Suprapubic skin (tissue), 4 donors: ENCODE measurements around the gene GPR148. TPM values are rescaled to one million over a fixed set of nuclear protein-coding genes. Genes with fewer than 3 reads are reported as not detected.

Experiments used
- DNase-seq, 2 donors: peaks; one replicate each; pipeline ENCODE4 v3.0.0-alpha.2; 2019; ENCODE audit warnings: low spot score in 2 of 2
- H3K27ac ChIP-seq: fragments of 200-600 bp; sonication (generic); one replicate; pipeline ENCODE4 v1.5.1; 2019
- H3K27me3 ChIP-seq: fragments of 200-600 bp; sonication (generic); one replicate; pipeline ENCODE4 v1.5.1; 2019
- H3K36me3 ChIP-seq: fragments of 200-600 bp; sonication (generic); one replicate; pipeline ENCODE4 v1.5.1; 2019
- H3K4me1 ChIP-seq: fragments of 200-600 bp; sonication (generic); one replicate; pipeline ENCODE4 v1.5.1; 2019
- H3K4me3 ChIP-seq: fragments of 200-600 bp; sonication (generic); one replicate; pipeline ENCODE4 v1.5.1; 2019; ENCODE audit warnings: mild to moderate bottlenecking
- H3K9me3 ChIP-seq: fragments of 200-600 bp; sonication (generic); one replicate; pipeline ENCODE4 v1.5.1; 2019
- EP300 ChIP-seq: sonication (generic); formaldehyde crosslinking; IDR thresholded peaks from one replicate; pipeline ENCODE4 v1.6.1; 2017; ENCODE audit warnings: antibody characterized with exemption
- POLR2A ChIP-seq, 2 donors: fragments of 450-650 bp; IDR thresholded peaks; one replicate each; pipeline ENCODE4 v1.6.1; 2017; ENCODE audit warnings: antibody characterized with exemption in 2 of 2, mild to moderate bottlenecking in 2 of 2, moderate library complexity in 2 of 2
- POLR2AphosphoS5 ChIP-seq, 3 donors: sonication (generic); formaldehyde crosslinking; IDR thresholded peaks; one replicate each; pipeline ENCODE4 v1.6.1; 2017; ENCODE audit warnings: antibody characterized with exemption in 3 of 3
- WGBS: methylation state at CpG from one replicate; pipeline ENCODE4 v1.1.5; 2018; 5-methylcytosine and 5-hydroxymethylcytosine counted together
- total RNA-seq, 4 donors: library from RNA; depleted of rRNA; stranded (reverse); fragments of >200 nt; gene quantifications; one replicate each; pipeline ENCODE4 v1.1.0, GENCODE V29; 2016
- TF ChIP-seq, protein P1 (sequence below), 2 donors: fragments of 200-600 bp in 1 of 2; fragments of 450-650 bp in 1 of 2; sonication (generic) in 1 of 2; IDR thresholded peaks; one replicate each; pipeline ENCODE4 v1.5.1; 2016 to 2019; ENCODE audit warnings: antibody characterized with exemption in 2 of 2, mild to moderate bottlenecking in 1 of 2, moderate library complexity in 1 of 2

Gene GPR148
- total RNA-seq, 4 donors from 2014 or later = not detected

DNA sequence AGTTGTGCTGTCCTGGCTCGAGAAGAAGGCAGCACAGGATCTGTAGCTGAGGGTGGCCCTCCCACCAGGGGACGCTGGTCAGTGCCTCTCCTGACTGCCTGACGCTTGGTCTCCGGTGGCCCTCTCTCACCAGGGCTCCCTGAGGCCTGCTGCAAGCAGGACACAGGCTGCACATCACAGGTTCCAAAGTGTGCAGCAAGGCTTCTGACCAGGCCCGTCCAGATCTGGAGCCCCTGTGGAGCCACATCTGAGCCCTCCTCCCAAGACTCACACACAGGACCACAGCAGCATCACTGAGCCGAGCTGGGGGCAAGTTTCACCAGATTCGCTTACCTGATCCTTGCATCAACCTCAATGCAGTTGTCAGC is 38.5 kb downstream of the GPR148 start:
- H3K36me3 ChIP-seq = no peaks in the 10 kb centered on the region
- no peak overlapping the region for H3K27ac ChIP-seq
- 91% methylated on average over 4 of the region's 7 CpGs for WGBS
- H3K27me3 ChIP-seq = peaks cover 16% of the 10 kb centered on the region
- H3K4me1 ChIP-seq = no peaks in the 10 kb centered on the region
- TF ChIP-seq EP300 (no peak), POLR2AphosphoS5 (IDR thresholded peaks at IDR 0.05) (no peak), POLR2A (IDR thresholded peaks at IDR 0.05) (no peak)
- TF ChIP-seq, protein P1, sequence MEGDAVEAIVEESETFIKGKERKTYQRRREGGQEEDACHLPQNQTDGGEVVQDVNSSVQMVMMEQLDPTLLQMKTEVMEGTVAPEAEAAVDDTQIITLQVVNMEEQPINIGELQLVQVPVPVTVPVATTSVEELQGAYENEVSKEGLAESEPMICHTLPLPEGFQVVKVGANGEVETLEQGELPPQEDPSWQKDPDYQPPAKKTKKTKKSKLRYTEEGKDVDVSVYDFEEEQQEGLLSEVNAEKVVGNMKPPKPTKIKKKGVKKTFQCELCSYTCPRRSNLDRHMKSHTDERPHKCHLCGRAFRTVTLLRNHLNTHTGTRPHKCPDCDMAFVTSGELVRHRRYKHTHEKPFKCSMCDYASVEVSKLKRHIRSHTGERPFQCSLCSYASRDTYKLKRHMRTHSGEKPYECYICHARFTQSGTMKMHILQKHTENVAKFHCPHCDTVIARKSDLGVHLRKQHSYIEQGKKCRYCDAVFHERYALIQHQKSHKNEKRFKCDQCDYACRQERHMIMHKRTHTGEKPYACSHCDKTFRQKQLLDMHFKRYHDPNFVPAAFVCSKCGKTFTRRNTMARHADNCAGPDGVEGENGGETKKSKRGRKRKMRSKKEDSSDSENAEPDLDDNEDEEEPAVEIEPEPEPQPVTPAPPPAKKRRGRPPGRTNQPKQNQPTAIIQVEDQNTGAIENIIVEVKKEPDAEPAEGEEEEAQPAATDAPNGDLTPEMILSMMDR (IDR thresholded peaks at IDR 0.05) = no peak
- H3K9me3 ChIP-seq = no peaks in the 10 kb centered on the region
- no peak for DNase-seq
- no peak overlapping the region for H3K4me3 ChIP-seq

DNA sequence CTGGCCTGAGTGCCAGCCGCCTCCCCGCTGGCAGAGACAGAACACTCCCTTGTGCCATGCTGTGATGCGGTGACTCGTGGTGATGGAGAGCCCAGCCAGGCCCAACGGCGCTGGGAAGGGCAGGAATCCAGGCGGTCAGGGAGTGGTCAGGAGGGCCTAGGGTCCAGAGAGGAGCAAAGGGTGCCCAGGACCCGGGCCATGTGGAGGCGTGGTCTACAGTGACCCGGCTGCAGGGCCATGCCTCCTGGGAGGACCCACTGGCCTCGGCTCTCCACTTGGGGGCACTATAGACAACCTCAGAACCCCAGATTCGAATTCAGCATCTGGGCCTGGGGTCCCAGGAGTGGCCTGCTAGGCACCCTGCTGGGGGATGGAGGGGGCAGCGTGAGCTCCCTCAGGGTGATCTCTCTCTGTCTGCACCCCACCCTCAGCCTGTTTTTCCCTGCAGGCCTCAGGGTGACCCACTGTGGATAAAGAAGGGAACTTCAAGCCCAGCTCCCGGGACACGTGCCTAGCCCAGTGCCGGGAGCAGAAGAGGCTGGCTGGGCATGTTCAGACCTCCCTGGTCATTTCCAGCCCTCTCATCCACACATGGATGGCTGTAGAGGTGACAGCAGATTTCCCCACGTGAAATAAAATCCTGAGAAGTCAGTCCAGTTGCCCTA is 39.5 kb downstream of the GPR148 start:
- no peak overlapping the region for H3K4me3 ChIP-seq
- H3K4me1 ChIP-seq = no peaks in the 10 kb centered on the region
- WGBS = 84% methylated on average over 8 of the region's 17 CpGs
- no peak overlapping the region for H3K27ac ChIP-seq
- H3K36me3 ChIP-seq = no peaks in the 10 kb centered on the region
- peaks cover 13% of the 10 kb centered on the region for H3K27me3 ChIP-seq
- TF ChIP-seq EP300 (no peak), POLR2A (IDR thresholded peaks at IDR 0.05) (no peak), POLR2AphosphoS5 (IDR thresholded peaks at IDR 0.05) (no peak)
- TF ChIP-seq, protein P1 (IDR thresholded peaks at IDR 0.05) = no peak
- DNase-seq = no peak
- H3K9me3 ChIP-seq = no peaks in the 10 kb centered on the region

DNA sequence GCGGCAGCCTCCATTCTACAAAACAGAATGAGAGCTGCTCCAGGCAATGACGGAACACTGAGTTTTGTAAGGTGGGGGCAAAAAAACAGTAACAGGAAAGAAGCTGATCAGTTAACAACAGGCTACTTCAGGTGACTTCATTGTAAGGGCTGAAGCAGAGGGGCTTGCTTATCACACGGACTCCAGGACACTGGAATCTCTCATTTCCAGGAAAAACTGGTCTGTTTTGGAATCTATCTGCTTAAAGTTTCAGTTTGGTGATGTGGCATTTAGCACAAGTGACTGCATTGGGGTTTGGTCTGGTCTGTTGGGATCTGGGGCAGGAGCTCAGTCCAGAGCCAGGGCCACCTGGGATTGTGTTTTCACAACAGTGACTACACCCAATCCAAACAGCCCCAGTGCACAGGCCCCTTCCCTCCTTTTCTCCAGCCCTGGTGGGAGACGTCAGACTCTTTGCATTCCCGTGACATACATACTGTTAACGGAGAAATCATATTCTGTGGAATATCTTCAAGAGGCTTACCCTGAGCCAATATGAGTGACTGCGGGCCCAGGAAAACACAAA is 40.6 kb downstream of the GPR148 start:
- H3K36me3 ChIP-seq = no peaks in the 10 kb centered on the region
- peaks cover 13% of the 10 kb centered on the region for H3K27me3 ChIP-seq
- H3K4me1 ChIP-seq = no peaks in the 10 kb centered on the region
- no peak for DNase-seq
- H3K4me3 ChIP-seq = no peak overlapping the region
- H3K9me3 ChIP-seq = no peaks in the 10 kb centered on the region
- no peak overlapping the region for H3K27ac ChIP-seq
- TF ChIP-seq EP300 = no peak
- no peak for TF ChIP-seq POLR2AphosphoS5 (IDR thresholded peaks at IDR 0.05)
- TF ChIP-seq, protein P1 (IDR thresholded peaks at IDR 0.05) = no peak
- no peak for TF ChIP-seq POLR2A (IDR thresholded peaks at IDR 0.05)
- 75% methylated on average over 7 of the region's 7 CpGs for WGBS

DNA sequence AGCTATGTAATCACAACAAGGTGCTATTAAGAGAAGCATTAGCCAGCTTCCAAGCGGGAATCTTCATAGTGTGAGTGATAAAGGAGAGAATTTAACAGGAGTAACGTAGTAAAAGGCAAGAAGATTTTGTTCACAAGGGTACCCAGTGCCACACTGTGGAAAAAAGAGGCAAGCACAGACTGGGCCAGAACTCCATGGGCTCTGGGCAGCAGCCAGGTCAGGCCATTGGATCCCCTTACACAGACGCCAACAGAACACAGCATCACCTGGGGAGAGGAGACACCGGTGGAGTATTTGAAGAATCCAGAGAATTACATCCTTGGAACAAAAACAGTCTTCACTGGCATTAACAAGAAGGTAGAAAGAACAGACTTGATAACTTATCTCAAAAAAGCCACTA is 47.7 kb downstream of the GPR148 start:
- H3K27me3 ChIP-seq = peaks cover 4% of the 10 kb centered on the region
- H3K36me3 ChIP-seq = no peaks in the 10 kb centered on the region
- H3K27ac ChIP-seq = no peak overlapping the region
- H3K4me1 ChIP-seq = no peaks in the 10 kb centered on the region
- H3K4me3 ChIP-seq = no peak overlapping the region
- no peaks in the 10 kb centered on the region for H3K9me3 ChIP-seq
- WGBS = 45% methylated on average over 4 of the region's 4 CpGs
- TF ChIP-seq POLR2AphosphoS5 (IDR thresholded peaks at IDR 0.05) = no peak
- TF ChIP-seq POLR2A (IDR thresholded peaks at IDR 0.05) = no peak
- no peak for TF ChIP-seq EP300
- TF ChIP-seq, protein P1 (IDR thresholded peaks at IDR 0.05) = no peak
- DNase-seq = no peak

DNA sequence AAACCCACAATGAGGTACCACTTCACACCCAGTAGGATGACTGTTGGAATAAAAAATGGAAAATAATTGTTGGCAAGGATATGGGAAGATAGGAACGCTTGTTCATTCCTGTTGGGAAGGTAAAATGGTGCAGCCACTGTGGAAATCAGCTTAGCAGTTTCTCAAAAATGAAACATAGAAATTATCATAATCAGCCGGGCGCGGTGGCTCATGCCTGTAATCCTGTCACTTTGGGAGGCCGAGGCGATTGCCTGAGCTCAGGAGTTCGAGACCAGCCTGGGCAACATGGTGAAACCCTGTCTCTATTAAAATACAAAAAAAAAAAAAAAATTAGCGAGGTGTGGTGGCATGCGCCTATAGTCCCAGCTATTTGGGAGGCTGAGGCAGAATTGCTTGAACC is 49.9 kb downstream of the GPR148 start:
- Histone ChIP-seq H3K27me3 (peaks cover 4% of the 10 kb centered on the region), H3K9me3 (no peaks in the 10 kb centered on the region), H3K27ac (no peak overlapping the region), H3K36me3 (no peaks in the 10 kb centered on the region), H3K4me1 (no peaks in the 10 kb centered on the region), H3K4me3 (no peak overlapping the region)
- TF ChIP-seq, protein P1 (IDR thresholded peaks at IDR 0.05) = no peak
- no peak for TF ChIP-seq POLR2AphosphoS5 (IDR thresholded peaks at IDR 0.05)
- no peak for TF ChIP-seq POLR2A (IDR thresholded peaks at IDR 0.05)
- TF ChIP-seq EP300 = no peak
- no peak for DNase-seq
- 80% methylated on average over 9 of the region's 9 CpGs for WGBS

Other genes starting within 250 kb of the GPR148 start
- not detected for gene POTEI, start 219.7 kb upstream of the GPR148 start, total RNA-seq
- gene CFC1B, start 207.8 kb upstream of the GPR148 start, total RNA-seq = not detected
- not detected for gene CFC1, start 129.5 kb upstream of the GPR148 start, total RNA-seq
- not detected for gene POTEJ, start 117.6 kb upstream of the GPR148 start, total RNA-seq
- not detected for gene AMER3, start 26.5 kb downstream of the GPR148 start, total RNA-seq
- gene ARHGEF4, start 107.8 kb downstream of the GPR148 start, total RNA-seq = 100 to 1,000 TPM; 108 to 378 (median 134) TPM